DND-41 (cell line): ENCODE measurements around the gene PACSIN1.

Experiments used
- EZH2 ChIP-seq: IDR thresholded peaks from 3 replicates; pipeline ENCODE4 v1.6.1; 2012; ENCODE audit warnings: borderline replicate concordance, low read depth, mild to moderate bottlenecking, moderate library complexity, low read length, inconsistent platforms; ENCODE audit not compliant: severe bottlenecking
- TF ChIP-seq, protein P1 (sequence below): IDR thresholded peaks from 2 replicates; pipeline ENCODE4 v1.5.1; 2012; ENCODE audit warnings: borderline replicate concordance, low read length, moderate library complexity, mild to moderate bottlenecking; ENCODE audit not compliant: poor library complexity, severe bottlenecking; ENCODE audit errors: extremely low read depth

DNA sequence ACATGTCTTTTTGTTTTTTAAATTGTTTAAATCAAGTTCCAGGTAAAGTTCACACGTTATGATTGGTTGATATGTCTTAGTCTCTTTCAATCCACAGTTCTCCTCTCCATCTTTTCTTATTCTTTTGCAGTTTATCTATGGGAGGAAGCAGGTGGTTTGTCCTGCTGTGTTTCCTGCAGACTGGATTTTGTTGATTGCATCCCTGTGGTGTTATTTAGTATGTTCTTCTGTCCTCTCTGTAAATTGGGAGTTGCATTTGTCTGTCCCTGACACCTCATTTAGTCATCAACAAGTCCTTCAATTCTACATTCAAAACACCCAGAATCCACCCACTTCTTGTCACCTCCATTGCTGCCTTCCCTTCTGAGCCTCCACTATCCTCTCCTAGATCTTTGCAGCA lies 8.1 kb downstream of the PACSIN1 start:
- TF ChIP-seq, protein P1, sequence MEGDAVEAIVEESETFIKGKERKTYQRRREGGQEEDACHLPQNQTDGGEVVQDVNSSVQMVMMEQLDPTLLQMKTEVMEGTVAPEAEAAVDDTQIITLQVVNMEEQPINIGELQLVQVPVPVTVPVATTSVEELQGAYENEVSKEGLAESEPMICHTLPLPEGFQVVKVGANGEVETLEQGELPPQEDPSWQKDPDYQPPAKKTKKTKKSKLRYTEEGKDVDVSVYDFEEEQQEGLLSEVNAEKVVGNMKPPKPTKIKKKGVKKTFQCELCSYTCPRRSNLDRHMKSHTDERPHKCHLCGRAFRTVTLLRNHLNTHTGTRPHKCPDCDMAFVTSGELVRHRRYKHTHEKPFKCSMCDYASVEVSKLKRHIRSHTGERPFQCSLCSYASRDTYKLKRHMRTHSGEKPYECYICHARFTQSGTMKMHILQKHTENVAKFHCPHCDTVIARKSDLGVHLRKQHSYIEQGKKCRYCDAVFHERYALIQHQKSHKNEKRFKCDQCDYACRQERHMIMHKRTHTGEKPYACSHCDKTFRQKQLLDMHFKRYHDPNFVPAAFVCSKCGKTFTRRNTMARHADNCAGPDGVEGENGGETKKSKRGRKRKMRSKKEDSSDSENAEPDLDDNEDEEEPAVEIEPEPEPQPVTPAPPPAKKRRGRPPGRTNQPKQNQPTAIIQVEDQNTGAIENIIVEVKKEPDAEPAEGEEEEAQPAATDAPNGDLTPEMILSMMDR, result no peak
- TF ChIP-seq EZH2, result no peak
